ENCODE results near the gene NCKAP5.

The NCKAP5 gene

DNA sequence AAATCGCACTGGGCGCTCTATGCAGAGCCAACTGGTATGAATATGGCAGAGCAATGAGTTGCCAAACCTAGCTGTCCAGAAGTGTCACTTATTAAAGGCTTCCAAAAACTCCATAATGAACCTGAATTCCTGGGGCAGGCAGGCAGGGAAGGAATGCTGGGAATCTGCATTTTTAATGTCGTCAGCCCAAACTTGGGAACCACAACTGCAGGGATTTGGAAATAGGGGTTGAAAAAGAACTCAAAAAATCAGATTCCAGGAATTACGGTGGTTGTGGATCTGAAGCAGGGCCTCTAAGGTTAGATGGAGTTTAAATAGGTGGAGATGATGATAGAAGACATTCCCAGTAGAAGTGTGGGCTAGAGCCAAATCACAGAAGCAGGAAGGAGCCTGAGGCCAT, 15.0 kb downstream of the NCKAP5 start:
- no peak for DNase-seq (ENCODE audit: low read depth)
- TF ChIP-seq, protein P1, sequence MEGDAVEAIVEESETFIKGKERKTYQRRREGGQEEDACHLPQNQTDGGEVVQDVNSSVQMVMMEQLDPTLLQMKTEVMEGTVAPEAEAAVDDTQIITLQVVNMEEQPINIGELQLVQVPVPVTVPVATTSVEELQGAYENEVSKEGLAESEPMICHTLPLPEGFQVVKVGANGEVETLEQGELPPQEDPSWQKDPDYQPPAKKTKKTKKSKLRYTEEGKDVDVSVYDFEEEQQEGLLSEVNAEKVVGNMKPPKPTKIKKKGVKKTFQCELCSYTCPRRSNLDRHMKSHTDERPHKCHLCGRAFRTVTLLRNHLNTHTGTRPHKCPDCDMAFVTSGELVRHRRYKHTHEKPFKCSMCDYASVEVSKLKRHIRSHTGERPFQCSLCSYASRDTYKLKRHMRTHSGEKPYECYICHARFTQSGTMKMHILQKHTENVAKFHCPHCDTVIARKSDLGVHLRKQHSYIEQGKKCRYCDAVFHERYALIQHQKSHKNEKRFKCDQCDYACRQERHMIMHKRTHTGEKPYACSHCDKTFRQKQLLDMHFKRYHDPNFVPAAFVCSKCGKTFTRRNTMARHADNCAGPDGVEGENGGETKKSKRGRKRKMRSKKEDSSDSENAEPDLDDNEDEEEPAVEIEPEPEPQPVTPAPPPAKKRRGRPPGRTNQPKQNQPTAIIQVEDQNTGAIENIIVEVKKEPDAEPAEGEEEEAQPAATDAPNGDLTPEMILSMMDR (IDR thresholded peaks at IDR 0.05; ENCODE audit: insufficient read depth, low read depth, low read length, missing control alignments), result no peak
- H3K4me3 ChIP-seq (ENCODE audit: low read length), result no peak overlapping the region

DNA sequence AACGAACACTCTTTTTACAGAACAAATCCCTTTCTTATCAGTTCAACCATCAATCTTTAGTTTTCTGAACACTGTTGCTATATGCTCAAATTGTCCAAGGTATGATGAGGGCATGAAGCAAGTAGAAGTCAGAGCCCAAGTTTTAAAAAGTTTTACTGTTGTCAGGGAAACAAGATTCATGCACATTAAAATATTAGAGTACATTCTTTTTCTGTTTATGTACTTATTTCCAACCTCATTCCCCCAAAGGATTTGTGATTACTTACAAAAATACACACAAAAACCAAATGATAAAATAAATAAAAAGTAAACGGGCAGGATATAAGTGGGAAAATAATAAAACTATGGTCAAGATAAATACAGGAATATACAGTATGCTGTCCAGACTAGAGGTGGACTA, 15.4 kb downstream of the NCKAP5 start:
- no peak for DNase-seq (ENCODE audit: low read depth)
- TF ChIP-seq, protein P1 (IDR thresholded peaks at IDR 0.05; ENCODE audit: insufficient read depth, low read depth, low read length, missing control alignments), result no peak
- H3K4me3 ChIP-seq (ENCODE audit: low read length), result no peak overlapping the region

GRCh38 chr2:133541797-133542196, 26.5 kb downstream of the NCKAP5 start:
- no peak for DNase-seq (ENCODE audit: low read depth)
- no peak overlapping the region for H3K4me3 ChIP-seq (ENCODE audit: low read length)
- TF ChIP-seq, protein P1 (IDR thresholded peaks at IDR 0.05; ENCODE audit: insufficient read depth, low read depth, low read length, missing control alignments), result no peak

GRCh38 chr2:133541376-133541775, 26.9 kb downstream of the NCKAP5 start:
- DNase-seq (ENCODE audit: low read depth), result no peak
- no peak overlapping the region for H3K4me3 ChIP-seq (ENCODE audit: low read length)
- TF ChIP-seq, protein P1 (IDR thresholded peaks at IDR 0.05; ENCODE audit: insufficient read depth, low read depth, low read length, missing control alignments), result no peak

DNA sequence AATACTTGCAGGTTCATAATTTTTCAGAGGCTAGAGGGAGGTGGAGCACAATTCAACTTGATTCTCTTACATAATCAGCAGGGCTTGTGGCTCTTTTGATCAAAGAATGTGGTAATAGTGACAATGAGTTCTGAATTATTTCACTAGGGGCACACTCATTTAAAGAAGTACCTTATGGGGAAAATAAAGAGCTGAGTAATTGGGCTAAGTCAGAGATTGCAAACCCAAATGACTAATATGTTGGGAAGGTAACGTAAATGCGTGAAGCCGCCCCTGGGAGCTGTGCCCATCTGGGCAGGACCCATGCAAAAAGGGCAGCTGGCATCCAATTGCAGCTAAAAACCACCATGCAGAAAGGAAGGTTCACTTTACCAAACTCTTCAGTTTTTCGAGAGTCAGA, 35.3 kb downstream of the NCKAP5 start:
- peak; percentile 83 for DNase-seq (ENCODE audit: low read depth)
- no peak overlapping the region for H3K4me3 ChIP-seq (ENCODE audit: low read length)
- TF ChIP-seq, protein P1 (IDR thresholded peaks at IDR 0.05; ENCODE audit: insufficient read depth, low read depth, low read length, missing control alignments), result no peak

DNA sequence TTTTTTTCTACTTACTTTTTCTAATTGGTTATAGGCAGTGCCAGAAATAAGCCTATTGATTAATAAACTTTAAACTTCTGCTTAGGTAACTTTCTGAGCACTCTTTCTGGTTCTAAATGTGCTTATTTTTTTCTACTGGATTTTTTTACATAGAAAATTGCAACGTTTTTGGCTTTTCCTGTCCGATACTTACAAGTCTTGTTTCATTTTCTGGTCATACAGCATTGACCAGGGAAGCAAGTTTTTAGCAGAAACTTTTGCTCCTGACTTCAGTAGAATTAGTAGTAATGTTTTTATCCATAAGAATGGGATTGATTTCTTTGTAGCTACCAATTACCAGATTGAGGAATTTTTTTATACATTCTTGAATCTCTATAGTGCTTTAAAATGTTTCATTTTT, 36.9 kb downstream of the NCKAP5 start:
- no peak overlapping the region for H3K4me3 ChIP-seq (ENCODE audit: low read length)
- DNase-seq (ENCODE audit: low read depth), result no peak
- TF ChIP-seq, protein P1 (IDR thresholded peaks at IDR 0.05; ENCODE audit: insufficient read depth, low read depth, low read length, missing control alignments), result no peak

DNA sequence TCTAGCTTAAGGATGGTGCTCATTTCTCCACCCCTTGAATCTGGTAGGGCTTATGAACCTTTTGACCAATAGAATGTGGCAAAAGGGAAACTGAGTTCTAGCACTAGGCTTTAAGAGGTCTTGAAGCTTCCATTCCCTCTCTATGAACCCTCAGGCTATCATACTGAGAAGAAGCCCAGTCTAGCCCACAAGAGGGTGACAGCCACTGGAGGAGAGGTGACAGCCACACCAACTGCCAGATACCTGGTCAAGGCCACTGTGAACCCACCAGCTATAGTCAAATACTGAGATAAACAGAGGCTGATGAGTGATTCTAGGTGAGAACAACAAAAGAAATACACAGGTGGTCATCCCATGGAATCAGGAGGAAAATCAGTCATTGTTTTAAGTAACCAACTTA, 37.6 kb downstream of the NCKAP5 start:
- H3K4me3 ChIP-seq (ENCODE audit: low read length), result no peak overlapping the region
- TF ChIP-seq, protein P1 (IDR thresholded peaks at IDR 0.05; ENCODE audit: insufficient read depth, low read depth, low read length, missing control alignments), result no peak
- DNase-seq (ENCODE audit: low read depth), result no peak
